A549 (cell line): ENCODE measurements around the gene VRK2.

Experiments used
- CEBPB ChIP-seq, 2 experiments: fragments of >200 bp in 1 of 2; sonication (Bioruptor Twin) in 1 of 2; formaldehyde crosslinking in 1 of 2; IDR thresholded peaks; 2 replicates each; pipeline ENCODE4 v1.6.1; 2012 to 2016
- CTCF ChIP-seq: fragments of >200 bp; sonication (Bioruptor Twin); formaldehyde crosslinking; IDR thresholded peaks from 3 replicates; pipeline ENCODE4 v1.5.1; 2016
- TF ChIP-seq, protein P1 (sequence below): IDR thresholded peaks from 2 replicates; pipeline ENCODE4 v1.6.1; 2012

DNA sequence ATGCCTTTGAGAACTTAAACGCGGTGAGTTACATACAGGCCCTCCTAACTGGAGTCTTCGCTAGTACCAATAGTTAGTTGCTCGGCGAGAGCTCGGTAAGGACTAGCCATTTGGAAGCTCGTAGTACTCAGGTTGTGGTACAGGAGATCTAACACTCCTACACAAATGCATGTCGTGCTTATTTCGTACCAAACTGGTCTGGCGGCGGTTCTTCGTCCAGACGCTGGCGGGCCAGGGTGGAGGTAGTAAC lies 346 bp upstream of the VRK2 start:
- no peak for TF ChIP-seq CTCF
- TF ChIP-seq, protein P1, sequence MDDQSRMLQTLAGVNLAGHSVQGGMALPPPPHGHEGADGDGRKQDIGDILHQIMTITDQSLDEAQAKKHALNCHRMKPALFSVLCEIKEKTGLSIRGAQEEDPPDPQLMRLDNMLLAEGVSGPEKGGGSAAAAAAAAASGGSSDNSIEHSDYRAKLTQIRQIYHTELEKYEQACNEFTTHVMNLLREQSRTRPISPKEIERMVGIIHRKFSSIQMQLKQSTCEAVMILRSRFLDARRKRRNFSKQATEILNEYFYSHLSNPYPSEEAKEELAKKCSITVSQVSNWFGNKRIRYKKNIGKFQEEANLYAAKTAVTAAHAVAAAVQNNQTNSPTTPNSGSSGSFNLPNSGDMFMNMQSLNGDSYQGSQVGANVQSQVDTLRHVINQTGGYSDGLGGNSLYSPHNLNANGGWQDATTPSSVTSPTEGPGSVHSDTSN, result no peak
- no peak for TF ChIP-seq CEBPB (IDR thresholded peaks at IDR 0.05)
